Right ventricle myocardium superior (tissue), 1 donor: ENCODE data around the gene DPM1. TPM values are rescaled to one million over a fixed set of nuclear protein-coding genes. Genes with fewer than 3 reads are reported as not detected.

Source experiments
- ATAC-seq: fragments of 200-7000 bp; cut with Tn5 transposase; one replicate; pipeline ENCODE4 v1.9.1; 2020; ENCODE audit warnings: mild to moderate bottlenecking; ENCODE audit not compliant: poor library complexity
- DNase-seq: peaks from one replicate; pipeline ENCODE4 v3.0.0-alpha.2; 2020
- intact Hi-C: fragments of 100-400 bp; cut with DNase I; formaldehyde crosslinking; loops from one replicate; pipeline ENCODE4 v1.11.2; 2022
- total RNA-seq: library from RNA; stranded (reverse); fragmentation: NEBNext Ultra II Directional; extraction: Animal tissue kit (Norgen Biotek cat#: 25700); gene quantifications from one replicate; pipeline ENCODE4 v1.2.1, GENCODE V29; 2021
- donor health status: DM: no; HTN: yes; CAD: no; lungs with severe emphysema.

The DPM1 gene
- total RNA-seq, 1 donor from 2014 or later = 36.3 TPM

GRCh38 chr20:50913690-50914375 lies 44.5 kb downstream of the DPM1 start:
- intact Hi-C loops = no loop called here
- DNase-seq = no peak
- ATAC-seq = peak; percentile 8

- intact Hi-C loops = no loop called here
- DNase-seq (no peak), ATAC-seq (no peak)
Measured at GRCh38 chr20:50911716-50912115, 46.6 kb downstream of the DPM1 start.

GRCh38 chr20:50911030-50911429 lies 47.3 kb downstream of the DPM1 start:
- DNase-seq (no peak), ATAC-seq (no peak)
- intact Hi-C loops = no loop called here

GRCh38 chr20:50909413-50909812 lies 48.9 kb downstream of the DPM1 start:
- intact Hi-C loops = no loop called here
- DNase-seq = no peak

GRCh38 chr20:50904067-50904570 lies 54.2 kb downstream of the DPM1 start:
- intact Hi-C loops = no loop called here
- DNase-seq (no peak), ATAC-seq (peak; percentile 20)

More at GRCh38 chr20:50909413-50909812, 48.9 kb downstream of the DPM1 start:
- ATAC-seq = no peak

GRCh38 chr20:50903353-50904051 lies 54.8 kb downstream of the DPM1 start:
- intact Hi-C loops = no loop called here
- ATAC-seq (no peak), DNase-seq (no peak)

- ATAC-seq (no peak), DNase-seq (no peak)
- intact Hi-C loops = no loop called here
Measured at GRCh38 chr20:50901301-50901700, 57.0 kb downstream of the DPM1 start.

GRCh38 chr20:50900261-50900660 lies 58.1 kb downstream of the DPM1 start:
- ATAC-seq (no peak), DNase-seq (no peak)
- intact Hi-C loops = no loop called here

- intact Hi-C loops = no loop called here
- no peak for ATAC-seq
- DNase-seq = no peak
Measured at GRCh38 chr20:50898475-50898874, 59.9 kb downstream of the DPM1 start.

- intact Hi-C loops = no loop called here
- DNase-seq (no peak), ATAC-seq (no peak)
Measured at GRCh38 chr20:50895111-50895830, 63.1 kb downstream of the DPM1 start.

GRCh38 chr20:50893620-50894019 lies 64.7 kb downstream of the DPM1 start:
- no peak for DNase-seq
- intact Hi-C loops = no loop called here
- ATAC-seq = no peak

GRCh38 chr20:50892394-50892793 lies 65.9 kb downstream of the DPM1 start:
- DNase-seq (no peak), ATAC-seq (no peak)
- intact Hi-C loops = no loop called here

GRCh38 chr20:50891138-50891537 lies 67.2 kb downstream of the DPM1 start:
- intact Hi-C loops = no loop called here
- ATAC-seq (peak; percentile 31), DNase-seq (no peak)

GRCh38 chr20:50887576-50887975 lies 70.8 kb downstream of the DPM1 start:
- no peak for DNase-seq
- intact Hi-C loops = no loop called here
- ATAC-seq = no peak

GRCh38 chr20:50886184-50886790 lies 72.0 kb downstream of the DPM1 start:
- DNase-seq = no peak
- intact Hi-C loops = no loop called here
- ATAC-seq = no peak

GRCh38 chr20:50885781-50886180 lies 72.6 kb downstream of the DPM1 start:
- intact Hi-C loops = no loop called here
- DNase-seq (no peak), ATAC-seq (no peak)

GRCh38 chr20:50885068-50885467 lies 73.3 kb downstream of the DPM1 start:
- ATAC-seq (no peak), DNase-seq (no peak)
- intact Hi-C loops = no loop called here
